Esophagus squamous epithelium (tissue), 5 donors: ENCODE measurements around the gene MAD1L1. TPM values are rescaled to one million over a fixed set of nuclear protein-coding genes. Genes with fewer than 3 reads are reported as not detected.

Experiments used
- DNase-seq: peaks from one replicate; lab custom pipeline; 2025; lab: John Stamatoyannopoulos, UW
- H3K27ac ChIP-seq, 4 donors: fragments of 200-600 bp; sonication (generic); one replicate each; pipeline ENCODE4 v1.5.1; 2016 to 2019; ENCODE audit warnings: mild to moderate bottlenecking in 1 of 4
- H3K27me3 ChIP-seq, 4 donors: fragments of 200-600 bp; sonication (generic); 1 replicate in 3 of 4; 2 replicates in 1 of 4; pipeline versions ENCODE4 v1.5.1 to v1.6.0; 2017 to 2021; ENCODE audit warnings: antibody characterized with exemption in 1 of 4
- H3K36me3 ChIP-seq, 3 donors: fragments of 200-600 bp; sonication (generic); one replicate each; pipeline ENCODE4 v1.5.1; 2016 to 2019
- H3K4me1 ChIP-seq, 3 donors: fragments of 200-600 bp; sonication (generic); one replicate each; pipeline ENCODE4 v1.5.1; 2017 to 2019
- H3K4me3 ChIP-seq, 4 donors: fragments of 200-600 bp; sonication (generic); 1 replicate in 3 of 4; 2 replicates in 1 of 4; pipeline ENCODE4 v1.5.1; 2016 to 2019; ENCODE audit warnings: mild to moderate bottlenecking in 2 of 4, moderate library complexity in 1 of 4
- H3K9me3 ChIP-seq, 3 donors: fragments of 200-600 bp; sonication (generic); one replicate each; pipeline ENCODE4 v1.5.1; 2016 to 2019
- CTCF ChIP-seq, 6 experiments: fragments of 450-650 bp in 4 of 6; fragments of 200-600 bp in 2 of 6; sonication (generic) in 2 of 6; IDR thresholded peaks; one replicate each; pipeline ENCODE4 v1.5.1; 2016 to 2019; ENCODE audit warnings: antibody characterized with exemption in 6 of 6, mild to moderate bottlenecking in 4 of 6, moderate library complexity in 4 of 6
- POLR2A ChIP-seq, 4 donors: fragments of 450-650 bp; IDR thresholded peaks; one replicate each; pipeline ENCODE4 v1.6.1; 2017; ENCODE audit warnings: antibody characterized with exemption in 4 of 4, mild to moderate bottlenecking in 4 of 4, moderate library complexity in 3 of 4
- WGBS, 2 donors: methylation state at CpG; one replicate each; pipeline ENCODE4 v1.1.5; 2018; 5-methylcytosine and 5-hydroxymethylcytosine counted together
- intact Hi-C: fragments of 100-400 bp; cut with DNase I; formaldehyde crosslinking; loops from one replicate; pipeline ENCODE4 v1.15.0; 2022
- total RNA-seq, 4 donors: library from RNA; depleted of rRNA; stranded (reverse); fragments of >200 nt; gene quantifications; one replicate each; pipeline ENCODE4 v1.1.0, GENCODE V29; 2016
- donor health status: DM: yes; HTN: yes; CAD: no.

Gene MAD1L1
- total RNA-seq, 4 donors from 2014 or later: 16.6 to 40.4 (median 30.2) TPM

- no peak overlapping the region for H3K27ac ChIP-seq
- 76 to 98% methylated on average over 3 to 12 of the region's 47 CpGs for WGBS, 2 donors
- intact Hi-C loops: no loop called here
- H3K4me1 ChIP-seq: peaks cover 11 to 17% (median 12%) of the 10 kb centered on the region in 3 donors
- DNase-seq: no peak
- no peaks in the 10 kb centered on the region for H3K27me3 ChIP-seq
- H3K36me3 ChIP-seq: peaks cover 0 to 14% (median 0%) of the 10 kb centered on the region in 3 donors
- H3K9me3 ChIP-seq: no peaks in the 10 kb centered on the region
- TF ChIP-seq POLR2A (IDR thresholded peaks at IDR 0.05): no peak
- no peak for TF ChIP-seq CTCF (IDR thresholded peaks at IDR 0.05)
- H3K4me3 ChIP-seq: no peak overlapping the region
Observed at GRCh38 chr7:2014391-2015241, 218.1 kb downstream of the MAD1L1 start.

- WGBS, 2 donors: 86 to 93% methylated on average over 6 to 7 of the region's 34 CpGs
- peaks cover 2 to 7% (median 4%) of the 10 kb centered on the region in 3 donors for H3K4me1 ChIP-seq
Observed at GRCh38 chr7:2013381-2014311, 219.1 kb downstream of the MAD1L1 start.

GRCh38 chr7:2012981-2013380 is 219.8 kb downstream of the MAD1L1 start:
- intact Hi-C loops: no loop called here
- 61 to 63% methylated on average over 3 to 4 of the region's 8 CpGs for WGBS, 2 donors
- H3K4me1 ChIP-seq: peaks cover 0 to under 1% (median 0%) of the 10 kb centered on the region in 3 donors
- H3K36me3 ChIP-seq: peaks cover 0 to 14% (median 0%) of the 10 kb centered on the region in 3 donors
- H3K4me3 ChIP-seq: no peak overlapping the region
- H3K9me3 ChIP-seq: no peaks in the 10 kb centered on the region
- DNase-seq: no peak
- no peak overlapping the region for H3K27ac ChIP-seq
- TF ChIP-seq CTCF (IDR thresholded peaks at IDR 0.05) (no peak), POLR2A (IDR thresholded peaks at IDR 0.05) (no peak)
- H3K27me3 ChIP-seq: no peaks in the 10 kb centered on the region

More at GRCh38 chr7:2013381-2014311, 219.1 kb downstream of the MAD1L1 start:
- DNase-seq: no peak
- Histone ChIP-seq H3K36me3 (peaks cover 0 to 14% (median 0%) of the 10 kb centered on the region in 3 donors), H3K27ac (no peak overlapping the region), H3K4me3 (no peak overlapping the region), H3K9me3 (no peaks in the 10 kb centered on the region), H3K27me3 (no peaks in the 10 kb centered on the region)
- TF ChIP-seq POLR2A (IDR thresholded peaks at IDR 0.05): no peak
- no peak for TF ChIP-seq CTCF (IDR thresholded peaks at IDR 0.05)
- intact Hi-C loops: no loop called here

- DNase-seq: no peak
- 94 to 95% methylated on average over 18 to 20 of the region's 28 CpGs for WGBS, 2 donors
- peaks cover 0 to 14% (median 0%) of the 10 kb centered on the region in 3 donors for H3K36me3 ChIP-seq
- TF ChIP-seq CTCF (IDR thresholded peaks at IDR 0.05) (no peak), POLR2A (IDR thresholded peaks at IDR 0.05) (no peak)
- H3K27ac ChIP-seq: no peak overlapping the region
- no peaks in the 10 kb centered on the region for H3K27me3 ChIP-seq
- H3K4me1 ChIP-seq: no peaks in the 10 kb centered on the region
- no peaks in the 10 kb centered on the region for H3K9me3 ChIP-seq
- no peak overlapping the region for H3K4me3 ChIP-seq
- intact Hi-C loops: no loop called here
Observed at GRCh38 chr7:2012044-2012900, 220.5 kb downstream of the MAD1L1 start.
